Activated gamma-delta T cell treated with Interleukin-2 at 50 U/mL for 16 hours (primary cell): ENCODE measurements around the gene IDH3A.

ENCODE experiments used
- DNase-seq: peaks from one replicate; pipeline ENCODE4 v3.0.0-alpha.2; 2020

Gene IDH3A

DNA sequence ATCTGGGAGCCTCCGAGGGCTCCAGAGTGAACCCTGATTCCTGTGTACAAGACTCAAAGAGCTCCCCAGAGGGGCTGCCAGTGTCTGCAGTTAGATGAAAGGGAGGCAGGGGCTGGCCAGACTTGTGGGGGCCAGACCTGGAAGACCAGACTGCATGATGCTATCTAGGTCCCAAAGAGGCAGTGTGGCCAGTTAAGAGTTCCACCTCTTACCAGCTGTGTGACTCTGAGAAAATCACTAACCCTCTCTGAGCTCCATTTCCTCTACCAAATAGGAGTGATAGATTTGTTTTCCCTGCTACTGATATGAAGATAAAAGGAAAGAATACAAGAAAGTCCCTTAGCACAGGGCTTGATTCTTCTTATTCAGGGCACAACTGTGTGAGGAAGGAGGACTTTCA, 56.2 kb downstream of the IDH3A start:
- no peak for DNase-seq

DNA sequence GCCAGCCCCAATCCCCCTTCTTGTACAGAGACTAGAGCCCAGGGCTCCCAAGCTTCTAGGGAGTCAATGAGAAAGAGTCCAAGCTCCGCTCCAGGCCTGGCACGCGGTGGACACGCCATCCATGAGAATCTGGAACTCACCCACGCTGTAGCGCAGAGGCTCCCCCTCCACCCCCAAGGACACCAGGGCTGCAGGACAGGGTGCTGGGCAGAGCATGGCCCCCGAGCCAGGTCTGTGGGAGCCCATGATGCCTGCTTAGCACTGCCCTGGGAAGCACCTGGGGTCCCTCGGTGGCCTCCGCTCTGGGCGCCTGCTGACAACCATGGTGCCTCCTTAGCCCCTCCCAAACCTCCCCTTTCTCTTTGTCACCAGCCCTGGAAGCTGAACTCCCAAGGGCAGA, 56.7 kb downstream of the IDH3A start:
- no peak for DNase-seq

DNA sequence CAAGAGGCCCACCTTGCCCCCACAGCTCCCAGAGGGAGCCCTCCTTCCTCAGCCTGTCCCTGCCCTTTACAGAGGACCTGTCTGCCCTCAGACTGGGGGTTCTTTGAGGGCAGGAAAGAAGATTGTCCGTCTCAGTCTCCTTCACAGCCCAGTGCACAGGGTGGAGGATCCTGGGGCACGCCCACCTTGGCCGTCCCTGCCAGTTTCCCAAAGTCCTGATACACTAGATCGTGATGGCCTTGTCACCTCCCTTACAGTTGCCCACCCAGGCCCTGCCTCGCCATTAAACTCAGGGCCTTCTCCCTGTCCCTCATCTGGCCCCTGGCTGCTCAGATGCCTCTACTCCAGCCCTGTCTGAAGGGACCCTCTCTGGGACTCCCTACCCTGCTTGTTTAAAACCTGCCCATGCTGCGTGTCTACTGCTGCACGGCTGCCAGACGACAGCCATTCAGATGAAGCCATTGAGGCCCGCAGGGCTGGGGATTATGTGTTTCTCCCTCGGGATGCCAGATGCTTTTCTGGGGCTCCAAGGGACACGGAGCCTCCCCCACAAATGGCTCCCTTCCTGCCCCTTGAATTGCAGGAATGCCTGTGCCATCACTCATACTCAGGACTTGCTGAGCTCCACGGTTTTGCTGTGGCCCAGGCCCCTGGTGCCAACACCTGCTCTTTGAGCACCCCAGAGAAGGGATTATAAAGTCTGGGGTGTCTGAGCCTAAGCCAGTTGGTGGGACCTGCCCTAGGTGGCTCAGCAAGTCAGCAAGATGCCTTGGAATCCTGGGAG, 57.4 kb downstream of the IDH3A start:
- DNase-seq, result no peak

DNA sequence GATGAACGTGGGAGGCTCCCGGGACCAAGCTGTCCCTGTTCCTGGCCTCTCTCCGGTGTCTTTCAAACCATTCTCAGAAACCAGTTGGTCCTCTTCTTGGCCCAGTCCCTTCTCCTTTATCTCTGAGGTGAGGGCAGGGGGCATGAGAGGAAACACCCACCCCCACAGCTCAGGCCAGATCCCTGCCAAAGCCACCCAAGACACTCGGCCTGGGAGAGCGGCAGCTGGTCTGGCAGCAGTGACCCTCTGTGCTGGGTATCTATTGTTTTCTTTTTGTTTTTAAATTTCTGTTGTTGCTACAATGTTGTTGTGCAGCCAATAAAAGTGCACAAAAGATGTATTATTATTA, 57.9 kb downstream of the IDH3A start:
- no peak for DNase-seq

DNA sequence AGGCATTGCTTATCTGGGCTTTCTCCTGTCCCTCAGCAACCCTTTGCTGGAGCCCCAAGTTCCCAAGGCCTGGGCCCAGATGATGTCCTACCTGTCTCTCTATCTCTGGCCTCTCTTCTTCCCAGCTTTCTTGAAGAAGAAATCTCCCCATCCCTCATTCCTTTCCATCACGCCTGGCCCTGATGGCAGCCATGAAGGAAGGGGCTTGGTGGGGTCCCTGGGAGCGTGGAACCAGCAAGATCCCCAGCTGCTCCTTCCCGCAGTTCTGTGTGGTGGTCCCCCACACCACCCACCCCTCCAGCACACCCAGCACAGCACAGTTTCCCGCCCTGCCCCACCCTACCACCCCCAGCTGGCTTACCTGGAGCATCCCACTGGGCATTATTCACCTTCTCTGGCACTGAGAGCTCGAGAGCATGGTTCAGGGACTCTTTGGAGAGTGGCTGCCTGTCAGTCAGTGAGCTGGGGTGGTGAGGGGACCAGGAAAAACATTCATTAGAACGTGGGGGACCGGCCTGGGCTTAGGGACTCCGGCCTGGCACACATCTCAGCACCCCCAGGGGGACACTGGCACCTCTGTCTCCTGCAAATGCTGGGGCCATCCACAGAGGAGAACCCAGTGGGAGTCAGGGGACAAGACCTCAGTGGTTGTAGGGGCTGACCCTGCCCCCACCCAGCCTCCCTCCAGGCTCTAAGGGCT, 58.6 kb downstream of the IDH3A start:
- no peak for DNase-seq

DNA sequence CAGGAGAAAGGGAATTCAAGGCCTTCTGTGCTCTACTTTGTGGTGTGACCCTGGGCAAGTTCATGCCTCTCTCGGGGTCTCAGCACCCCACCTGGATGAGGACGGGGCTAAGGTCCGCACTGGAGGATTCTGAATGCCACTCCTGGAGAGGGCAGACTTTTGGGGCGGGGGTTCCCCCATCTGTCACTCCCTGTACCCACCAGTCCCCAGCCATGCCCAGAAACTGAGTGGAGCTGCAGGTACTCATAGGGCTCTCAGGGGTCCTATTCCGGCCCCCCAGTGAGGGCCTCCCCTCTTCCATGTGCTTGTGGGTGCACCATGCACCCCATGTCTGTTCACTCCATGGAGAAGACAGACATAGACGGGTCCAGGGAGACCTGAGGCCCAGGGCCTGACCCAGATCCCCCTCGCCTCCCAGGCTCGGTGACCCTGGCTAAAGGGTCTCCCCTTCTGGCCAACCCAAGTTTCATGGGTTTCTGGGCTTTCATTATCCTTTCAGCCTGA, 59.2 kb downstream of the IDH3A start:
- DNase-seq, result no peak

DNA sequence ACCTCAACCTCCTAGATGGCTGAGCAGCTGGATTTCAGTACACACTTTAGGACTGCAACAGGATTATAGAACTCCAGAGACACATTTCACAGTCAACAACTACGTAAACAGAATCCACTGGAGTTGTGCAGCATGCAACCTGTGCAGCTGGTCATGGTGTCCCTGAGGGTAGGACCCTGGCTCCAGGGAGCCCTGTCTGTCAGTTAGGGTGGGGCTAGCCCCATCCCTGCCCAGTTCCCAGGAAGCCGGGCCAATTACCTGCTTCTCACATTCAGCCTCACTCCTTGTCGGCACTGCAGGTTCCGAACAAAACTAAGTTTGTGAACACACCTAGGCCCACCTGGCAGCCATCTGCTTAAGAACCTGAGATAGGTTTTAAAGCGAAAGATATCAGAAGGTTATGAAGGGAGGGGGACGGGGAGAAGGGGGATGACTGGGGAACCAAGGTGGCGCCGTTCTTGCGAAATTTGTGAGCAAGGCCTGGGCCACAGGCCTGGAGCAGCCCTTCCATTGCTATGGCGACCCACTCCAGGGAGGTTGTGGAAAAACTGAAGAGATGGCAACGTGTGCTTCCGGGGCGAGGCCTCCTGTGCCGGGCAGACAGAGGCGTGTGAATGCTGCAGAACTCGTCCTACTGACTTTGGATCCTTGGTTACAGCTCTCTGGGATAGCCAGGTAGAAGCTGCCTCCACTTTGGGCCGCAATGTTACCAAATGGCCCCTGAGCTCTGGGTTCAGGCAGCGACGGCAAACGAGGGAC, 59.9 kb downstream of the IDH3A start:
- no peak for DNase-seq

DNA sequence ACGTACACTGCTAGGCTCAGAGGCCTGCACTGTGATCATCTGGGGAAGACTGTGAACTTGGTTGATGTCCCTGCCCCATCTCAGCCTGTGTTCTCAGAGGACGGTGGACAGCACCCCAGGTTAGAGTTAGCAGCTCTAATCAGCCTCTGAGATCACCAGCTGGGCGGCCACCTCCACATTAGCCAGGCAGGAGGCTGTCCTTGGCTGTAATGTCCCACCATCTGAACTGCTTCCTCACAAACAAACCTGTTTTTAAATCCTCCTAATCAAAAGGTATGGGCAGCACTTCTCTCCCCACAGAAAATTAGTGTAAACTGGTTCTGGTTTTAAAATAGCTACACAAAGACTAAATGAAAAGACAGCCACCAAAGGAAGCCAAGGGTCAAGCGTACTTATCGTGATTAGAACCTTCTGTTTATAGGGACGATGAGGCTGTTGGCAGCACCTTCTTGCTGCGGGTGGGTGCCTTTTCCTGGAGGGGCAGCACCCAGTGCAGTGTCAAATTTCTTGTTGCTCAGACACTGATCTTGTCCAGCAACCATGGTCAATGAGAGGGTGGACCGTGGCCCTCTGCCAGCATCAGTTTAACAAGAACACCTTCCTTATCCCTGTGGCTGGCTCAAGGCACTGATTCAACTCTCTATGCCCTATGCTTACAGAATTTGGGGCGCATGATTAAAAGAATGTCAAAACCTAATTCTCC, 60.6 kb downstream of the IDH3A start:
- no peak for DNase-seq

DNA sequence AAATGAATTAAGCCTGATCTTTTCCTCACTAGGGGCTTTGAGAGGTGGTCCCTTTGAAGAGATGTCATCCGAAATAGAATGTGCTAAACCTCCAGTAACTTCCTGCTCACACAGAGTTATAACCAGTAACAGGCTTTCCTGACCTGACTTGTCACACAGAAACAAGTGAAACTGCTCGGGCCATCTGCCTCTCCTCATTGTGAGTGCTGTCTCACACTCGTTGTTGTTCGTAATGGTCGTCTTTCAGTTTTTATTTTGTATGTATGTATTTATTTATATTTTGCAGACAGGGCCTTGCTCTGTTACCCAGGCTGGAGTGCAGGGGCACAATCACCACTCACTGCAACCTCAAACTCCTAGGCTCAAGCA, 61.2 kb downstream of the IDH3A start:
- DNase-seq, result no peak

DNA sequence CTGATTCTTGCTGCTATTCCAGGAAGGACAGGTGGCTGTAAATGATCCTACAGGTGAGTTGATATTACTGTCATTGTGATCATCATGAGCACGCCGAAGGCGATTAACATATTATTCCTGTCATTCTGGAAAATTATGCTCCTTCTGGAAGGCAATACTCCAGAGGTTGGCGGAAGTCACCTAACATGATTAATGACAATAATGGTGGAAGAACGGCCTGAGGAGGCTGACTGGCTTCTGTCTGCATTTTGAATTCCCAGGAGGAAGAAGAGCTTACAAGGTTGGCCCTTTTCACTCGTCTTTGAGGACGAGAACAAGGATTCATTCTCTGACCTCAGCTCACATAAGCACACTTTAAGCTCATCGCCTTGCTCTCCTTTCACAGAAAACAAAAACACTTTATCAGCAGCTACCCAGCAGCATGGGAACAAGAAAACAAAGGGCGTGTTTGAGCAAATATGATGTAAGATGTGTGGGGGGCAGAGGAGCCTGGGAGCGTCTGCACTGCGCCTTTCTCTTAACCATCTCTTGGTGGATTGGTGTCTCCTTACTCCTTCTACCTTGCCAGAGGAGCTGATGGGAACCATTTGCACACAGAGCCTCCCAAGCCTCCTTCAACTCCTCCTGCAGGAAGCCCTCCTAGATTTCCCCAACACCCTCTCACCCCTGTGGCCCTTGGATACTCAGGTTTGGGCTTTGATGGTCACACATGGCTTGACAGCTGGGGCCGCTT, 62.2 kb downstream of the IDH3A start:
- DNase-seq, result no peak

DNA sequence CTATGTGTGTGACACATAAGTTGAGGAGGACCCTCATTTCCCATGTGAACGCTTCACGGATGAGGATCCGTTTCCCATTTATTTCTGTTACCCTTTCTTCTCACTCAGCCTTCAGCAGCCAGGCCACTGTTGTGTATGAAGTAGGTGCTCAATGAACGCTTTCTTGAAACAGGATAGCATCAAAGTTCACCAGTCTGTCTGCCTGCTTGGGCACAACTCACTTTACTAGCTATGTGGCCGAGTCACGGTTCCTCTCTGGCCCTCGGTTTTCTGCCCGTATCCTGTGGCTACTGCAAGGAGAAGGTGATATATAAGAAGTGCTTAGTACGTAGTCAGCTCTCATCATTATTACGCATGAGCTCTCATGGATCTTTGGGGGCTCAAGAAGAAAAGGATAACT, 62.8 kb downstream of the IDH3A start:
- DNase-seq, result no peak

DNA sequence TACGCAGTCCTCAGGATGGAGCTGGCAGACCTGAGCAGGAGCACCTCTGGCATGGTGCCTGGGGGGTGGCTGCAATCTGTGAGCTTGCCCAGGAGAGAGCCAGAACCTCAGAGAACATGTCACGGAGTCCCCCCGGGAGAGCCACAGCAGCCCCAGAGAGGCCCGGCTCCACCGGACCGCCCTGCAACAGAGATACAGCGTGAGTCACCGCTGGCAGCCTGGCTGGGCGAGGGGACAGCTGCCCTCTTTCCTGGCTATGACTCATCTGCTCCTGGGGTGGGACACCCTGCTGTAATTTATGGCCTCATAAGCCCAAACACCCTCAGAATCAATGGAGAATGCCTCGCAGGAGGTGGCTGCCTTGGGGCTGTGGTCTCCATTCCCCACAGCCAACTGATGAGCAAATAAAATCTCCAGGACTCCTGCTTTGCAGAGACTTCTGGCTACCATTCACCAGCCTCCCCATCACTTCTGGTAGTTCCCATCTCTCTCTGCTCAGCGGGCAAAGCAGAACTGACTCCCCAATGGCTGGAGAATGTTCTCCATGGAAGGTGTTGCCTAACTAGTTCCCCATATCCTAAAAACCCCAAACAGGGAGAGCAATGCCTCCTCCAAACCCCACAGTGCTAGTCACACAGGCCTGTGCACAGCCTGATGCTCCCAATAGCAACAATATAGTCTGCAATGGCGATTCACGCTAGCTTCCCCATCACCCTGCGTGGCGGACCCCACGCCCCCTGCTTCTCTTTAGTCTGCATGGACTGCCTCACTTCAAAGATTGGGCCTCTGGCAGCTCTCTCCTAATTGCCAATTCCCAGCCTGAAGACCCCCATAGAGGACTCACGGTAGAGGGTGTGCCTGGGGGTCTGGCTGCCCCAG, 63.6 kb downstream of the IDH3A start:
- DNase-seq, result no peak

DNA sequence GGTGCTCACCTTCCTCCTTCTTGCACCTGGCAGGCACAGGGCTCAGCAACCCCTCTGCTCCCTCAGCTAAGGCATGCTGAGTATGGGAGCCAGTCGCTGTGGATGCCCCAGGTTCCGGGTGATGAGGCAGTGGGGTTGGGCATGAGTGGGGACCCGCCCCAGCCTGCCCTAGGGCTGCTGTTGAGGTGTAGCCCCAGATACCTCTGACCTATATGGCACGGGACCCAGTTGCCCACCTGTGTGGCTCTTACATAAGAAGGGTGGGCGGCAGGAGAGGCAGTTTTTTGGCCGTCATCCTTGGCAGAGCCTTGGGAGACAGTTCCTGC, 64.2 kb downstream of the IDH3A start:
- DNase-seq, result no peak

DNA sequence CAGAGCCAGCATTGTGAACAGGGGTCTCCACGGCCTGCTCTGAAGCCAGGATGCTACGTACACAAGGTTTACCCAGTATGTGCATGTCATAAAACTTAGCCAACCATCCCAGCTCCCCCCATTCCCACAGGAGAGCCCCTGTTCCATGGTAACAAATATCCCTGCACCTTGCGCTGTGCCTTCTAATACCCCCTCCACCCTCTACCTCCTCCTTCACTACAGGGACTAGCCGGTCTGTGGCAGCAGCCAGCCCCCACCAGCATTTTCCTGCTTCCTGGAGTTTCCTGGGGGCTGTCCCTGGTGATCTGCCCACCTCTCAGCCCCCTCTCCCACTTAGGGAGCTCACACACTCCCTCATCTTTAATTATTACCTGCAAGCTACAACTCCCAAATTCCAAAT, 64.8 kb downstream of the IDH3A start:
- no peak for DNase-seq

DNA sequence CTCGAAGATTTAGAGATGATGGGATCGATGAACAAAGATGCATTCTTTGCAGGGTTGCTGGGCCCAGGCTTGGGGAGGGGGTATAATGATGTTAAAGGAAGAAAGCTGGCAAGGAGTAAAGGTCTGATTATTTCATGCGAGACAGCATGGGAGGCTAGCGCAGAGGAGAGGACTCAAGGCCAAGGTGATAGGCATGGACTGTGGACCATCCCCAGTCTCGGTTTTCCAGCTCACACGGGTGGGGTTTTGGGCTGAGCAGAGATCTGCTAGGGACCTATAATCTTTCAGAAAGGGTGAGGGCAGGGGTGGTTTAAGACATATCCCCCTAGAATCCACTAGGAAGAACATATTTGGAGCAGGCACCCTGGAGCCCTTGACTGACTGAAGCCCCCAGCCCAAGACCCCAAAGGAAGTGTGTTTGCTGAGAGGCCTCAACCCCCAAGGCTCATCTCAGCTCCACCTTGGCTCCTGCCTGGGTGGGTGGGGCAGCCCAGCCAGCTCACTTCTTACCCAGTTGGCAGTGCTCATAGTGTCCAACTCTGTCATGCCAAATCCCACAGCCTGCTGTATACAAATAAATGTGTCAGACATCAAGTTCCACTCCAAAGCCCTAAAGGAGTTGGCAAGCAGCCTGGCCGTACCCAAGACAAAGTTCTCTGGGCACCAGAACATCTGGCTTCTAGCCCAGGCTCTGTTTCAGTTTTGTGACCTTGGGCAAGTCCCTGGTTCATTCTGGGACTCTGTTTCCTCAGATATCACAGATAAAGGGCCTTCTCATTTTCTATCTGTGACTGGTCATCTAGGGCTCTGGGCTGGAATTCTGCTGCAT, 67.3 kb downstream of the IDH3A start:
- no peak for DNase-seq

DNA sequence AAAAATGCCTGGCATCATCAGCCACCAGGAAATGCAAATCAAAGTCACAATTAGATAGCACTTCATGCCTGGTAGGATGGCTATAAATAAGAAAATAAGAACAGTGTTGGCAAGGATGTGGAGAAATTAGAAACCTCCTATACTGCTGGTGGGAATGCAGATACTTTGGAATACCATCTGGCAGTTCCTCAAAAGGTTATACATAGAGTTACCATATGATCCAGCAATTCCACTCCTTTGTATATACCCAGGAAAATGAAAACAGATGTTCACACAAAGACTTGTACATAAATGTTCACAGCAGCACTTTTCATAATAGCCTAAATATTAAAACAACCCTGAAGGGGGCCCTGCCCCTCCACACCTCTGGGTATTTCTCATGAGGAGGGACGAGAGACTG, 71.6 kb downstream of the IDH3A start:
- no peak for DNase-seq
